Colonic mucosa (tissue), 4 donors: ENCODE measurements around the gene TSPAN31. TPM values are rescaled to one million over a fixed set of nuclear protein-coding genes. Genes with fewer than 3 reads are reported as not detected.

ENCODE experiments used
- DNase-seq: peaks from one replicate; pipeline ENCODE4 v3.0.0-alpha.2; 2020
- H3K27ac ChIP-seq: fragments of 200-600 bp; one replicate; pipeline ENCODE4 v1.8.0; 2021
- H3K27me3 ChIP-seq: fragments of 200-600 bp; one replicate; pipeline ENCODE4 v1.8.0; 2021
- H3K36me3 ChIP-seq: fragments of 200-600 bp; one replicate; pipeline ENCODE4 v1.8.0; 2021
- H3K4me1 ChIP-seq: fragments of 200-600 bp; one replicate; pipeline ENCODE4 v1.8.0; 2021; ENCODE audit warnings: mild to moderate bottlenecking
- H3K4me3 ChIP-seq: fragments of 200-600 bp; one replicate; pipeline ENCODE4 v1.8.0; 2021
- H3K9ac ChIP-seq, 2 donors: one replicate each; pipeline ENCODE4 v1.7.0; 2013; ENCODE audit warnings: control low read depth in 2 of 2, low read depth in 2 of 2, low read length in 2 of 2
- H3K9me3 ChIP-seq: fragments of 200-600 bp; one replicate; pipeline ENCODE4 v1.8.0; 2021
- CTCF ChIP-seq: fragments of 200-600 bp; IDR thresholded peaks from one replicate; pipeline ENCODE4 v1.8.0; 2022; ENCODE audit warnings: antibody characterized with exemption, mild to moderate bottlenecking
- intact Hi-C: fragments of 100-400 bp; cut with DNase I; formaldehyde crosslinking; loops from one replicate; pipeline ENCODE4 v1.14.1; 2022
- total RNA-seq, 2 donors: library from RNA; stranded (reverse); fragmentation: NEBNext Ultra II Directional in 1 of 2; extraction: Animal tissue kit (Norgen Biotek cat#: 25700) in 1 of 2; gene quantifications; one replicate each; pipeline ENCODE4 v1.2.1, GENCODE V29; 2021
- donor health status: healthy.
- donor health status: DM: no; HTN: no; CAD: no.
- donor health status: DM: no; HTN: no; CAD: no.

The TSPAN31 gene
- total RNA-seq, 2 donors from 2014 or later, result 19.3 to 32.3 TPM

DNA sequence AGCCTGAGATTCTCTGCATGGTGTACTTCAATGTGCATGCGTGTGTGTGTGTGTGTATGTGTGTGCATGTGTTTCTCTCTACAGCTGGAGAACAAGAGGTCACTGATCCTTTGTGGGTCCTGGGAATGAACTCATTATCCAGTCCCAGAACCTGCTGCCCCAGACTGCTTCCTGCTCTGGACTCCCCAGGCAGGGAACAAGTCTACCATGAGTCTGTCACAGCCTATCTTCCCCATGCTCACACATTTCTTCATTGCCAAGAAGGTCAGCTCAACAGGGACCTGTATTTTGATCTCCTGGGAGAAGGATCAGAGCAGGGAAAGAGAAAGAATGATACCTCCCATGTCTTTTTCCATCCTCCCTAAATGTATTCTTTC is 3.4 kb upstream of the TSPAN31 start:
- H3K9me3 ChIP-seq, result no peaks in the 10 kb centered on the region
- H3K4me3 ChIP-seq, result peak overlapping the region; percentile 21
- peaks cover 5% of the 10 kb centered on the region for H3K4me1 ChIP-seq
- H3K36me3 ChIP-seq, result no peaks in the 10 kb centered on the region
- TF ChIP-seq CTCF, result no peak
- peak overlapping the region in 1 of 2 donors; percentile 10 for H3K9ac ChIP-seq
- H3K27me3 ChIP-seq, result peaks cover 45% of the 10 kb centered on the region
- no peak for DNase-seq
- peak overlapping the region; percentile 48 for H3K27ac ChIP-seq
- intact Hi-C loops, result no loop called here

DNA sequence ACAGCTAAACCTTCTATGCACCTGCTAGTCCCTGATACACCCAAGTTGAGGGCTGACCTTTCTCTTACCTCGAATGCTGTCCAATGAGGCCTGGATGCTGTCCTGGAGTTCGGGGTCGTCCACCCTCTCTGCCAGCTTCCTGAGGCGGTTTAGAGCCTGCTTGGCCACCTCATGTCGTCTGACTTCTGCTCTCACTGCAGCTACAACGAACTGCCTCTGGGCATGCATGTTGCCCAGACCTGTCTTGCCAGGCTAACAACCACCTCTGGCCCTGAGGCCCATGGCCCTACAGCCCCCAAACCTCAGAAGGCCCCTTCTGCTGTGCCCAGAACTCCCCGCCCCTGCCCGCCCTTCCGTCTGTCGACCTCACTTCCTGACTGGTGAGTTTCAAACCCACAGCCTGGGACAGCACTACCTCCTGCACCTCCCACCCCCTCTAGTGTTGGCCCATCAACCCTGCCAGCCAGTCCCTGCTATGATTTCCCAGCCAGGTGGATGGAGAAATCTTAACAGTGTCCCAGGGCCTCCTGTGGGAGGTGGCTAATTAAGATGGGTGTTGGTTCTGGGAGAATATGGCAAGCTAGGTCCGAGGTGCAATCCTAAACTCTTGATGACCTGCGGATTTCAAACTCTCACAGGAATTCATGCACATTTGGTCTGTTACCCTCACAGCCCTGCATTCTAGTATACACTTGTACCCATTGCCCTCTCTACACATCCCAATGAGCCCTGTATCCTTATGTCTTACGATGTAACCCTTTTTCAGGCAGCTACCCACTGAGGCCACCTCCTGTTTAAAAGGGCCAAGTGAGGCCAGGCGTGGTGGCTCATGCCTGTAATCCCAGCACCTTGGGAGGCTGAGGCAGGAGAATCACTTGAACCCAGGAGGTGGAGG is 2.7 kb upstream of the TSPAN31 start:
- no peaks in the 10 kb centered on the region for H3K9me3 ChIP-seq
- intact Hi-C loops, result no loop called here
- H3K27me3 ChIP-seq, result peaks cover 38% of the 10 kb centered on the region
- H3K9ac ChIP-seq, result no peak overlapping the region
- peak; percentile 51 for DNase-seq
- TF ChIP-seq CTCF, result no peak
- H3K36me3 ChIP-seq, result no peaks in the 10 kb centered on the region
- peak overlapping the region; percentile 21 for H3K4me3 ChIP-seq
- H3K27ac ChIP-seq, result peak overlapping the region; percentile 48
- H3K4me1 ChIP-seq, result peaks cover 5% of the 10 kb centered on the region

- no peaks in the 10 kb centered on the region for H3K4me1 ChIP-seq
- no peaks in the 10 kb centered on the region for H3K9me3 ChIP-seq
- intact Hi-C loops, result no loop called here
- H3K27ac ChIP-seq, result no peak overlapping the region
- H3K27me3 ChIP-seq, result peaks cover 21% of the 10 kb centered on the region
- DNase-seq, result no peak
- no peak for TF ChIP-seq CTCF
- no peak overlapping the region for H3K9ac ChIP-seq
- H3K4me3 ChIP-seq, result no peak overlapping the region
- H3K36me3 ChIP-seq, result no peaks in the 10 kb centered on the region
These were observed 1.1 kb upstream of the TSPAN31 start for GRCh38 chr12:57743769-57744168.

DNA sequence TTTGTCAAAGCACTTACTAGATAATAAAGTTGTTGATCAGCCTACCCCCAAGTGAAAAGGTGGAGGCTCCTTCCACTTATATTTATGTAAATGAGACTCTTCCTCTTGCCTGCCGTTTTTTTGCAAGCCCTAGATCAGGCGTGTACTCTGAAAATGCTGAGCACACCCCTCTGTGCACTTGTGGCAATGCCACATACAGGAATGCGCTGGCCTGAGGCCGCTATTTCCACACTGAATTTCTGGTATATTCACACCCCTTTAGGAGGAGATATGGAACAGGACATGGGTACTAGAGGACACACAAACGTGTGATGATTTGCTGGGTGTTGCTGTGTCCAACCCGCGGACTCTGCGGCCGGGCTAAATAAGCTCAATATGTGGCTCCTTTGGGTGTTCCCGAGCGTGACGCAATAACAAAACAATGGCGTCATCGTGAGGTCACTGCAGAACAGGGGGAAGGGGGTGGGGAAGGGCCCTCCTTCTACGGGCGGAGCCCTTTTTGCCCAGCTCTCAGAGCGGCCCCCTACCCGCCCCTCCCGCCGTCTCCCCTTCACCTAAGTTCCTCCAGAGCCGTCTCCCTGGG is 554 bp upstream of the TSPAN31 start:
- peaks cover 4% of the 10 kb centered on the region for H3K36me3 ChIP-seq
- intact Hi-C loops, result no loop called here
- no peaks in the 10 kb centered on the region for H3K9me3 ChIP-seq
- peak overlapping the region; percentile 63 for H3K4me3 ChIP-seq
- TF ChIP-seq CTCF, result no peak
- H3K9ac ChIP-seq, result peak overlapping the region in 1 of 2 donors; percentile 97
- peaks cover 16% of the 10 kb centered on the region for H3K27me3 ChIP-seq
- DNase-seq, result peak; percentile 76
- H3K27ac ChIP-seq, result peak overlapping the region; percentile 73
- no peaks in the 10 kb centered on the region for H3K4me1 ChIP-seq

DNA sequence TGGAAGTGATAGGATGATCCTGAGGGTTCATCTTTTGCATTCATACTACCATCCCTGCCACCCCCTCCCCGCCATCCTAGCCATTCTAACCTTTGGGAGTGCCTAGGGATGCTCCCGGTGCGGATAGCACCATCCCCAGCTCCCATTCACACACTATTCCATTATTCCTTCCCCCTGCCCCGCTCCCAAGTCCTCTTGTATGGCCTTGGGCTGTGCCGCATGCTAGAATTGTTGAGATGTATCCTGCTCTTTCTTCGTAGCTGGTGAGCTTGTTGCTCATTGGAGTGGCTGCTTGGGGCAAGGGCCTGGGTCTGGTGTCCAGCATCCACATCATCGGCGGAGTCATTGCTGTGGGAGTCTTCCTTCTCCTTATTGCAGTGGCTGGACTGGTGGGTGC is 644 bp downstream of the TSPAN31 start:
- Histone ChIP-seq H3K9ac (peak overlapping the region; percentile 91 to 97), H3K4me3 (peak overlapping the region; percentile 63), H3K4me1 (no peaks in the 10 kb centered on the region), H3K36me3 (peaks cover 6% of the 10 kb centered on the region), H3K27ac (peak overlapping the region; percentile 73), H3K27me3 (peaks cover 4% of the 10 kb centered on the region), H3K9me3 (no peaks in the 10 kb centered on the region)
- intact Hi-C loops, result no loop called here
- TF ChIP-seq CTCF, result no peak
- DNase-seq, result no peak
